HL-60 (cell line): ENCODE measurements around the gene SMIM13.

Experiments
- DNase-seq, 2 experiments: peaks; one replicate each; pipeline ENCODE4 v3.0.0-alpha.2; 2010 to 2020; ENCODE audit warnings: low read depth in 1 of 2, low spot score in 1 of 2
- H3K27ac ChIP-seq: fragments of 250-450 bp; sonication (Bioruptor Pico); replicated peaks from 2 replicates; pipeline ENCODE4 v1.5.1; 2020; ENCODE audit warnings: mild to moderate bottlenecking, moderate library complexity
- H3K27me3 ChIP-seq: fragments of 250-450 bp; sonication (Bioruptor Pico); 2 replicates; pipeline ENCODE4 v1.5.1; 2021; ENCODE audit warnings: mild to moderate bottlenecking, moderate library complexity; ENCODE audit not compliant: insufficient read depth, poor library complexity, severe bottlenecking
- H3K4me3 ChIP-seq: replicated peaks from 2 replicates; pipeline ENCODE4 v1.5.1; 2011; ENCODE audit warnings: mild to moderate bottlenecking, control low read depth, low read length; ENCODE audit not compliant: insufficient read depth
- GABPA ChIP-seq: IDR thresholded peaks from 2 replicates; pipeline ENCODE4 v1.6.1; 2012; ENCODE audit warnings: low read depth
- POLR2AphosphoS5 ChIP-seq: IDR thresholded peaks from 2 replicates; pipeline ENCODE4 v1.6.1; 2012; ENCODE audit warnings: low read depth
- SPI1 ChIP-seq: IDR thresholded peaks from 2 replicates; pipeline ENCODE4 v1.6.1; 2012; ENCODE audit warnings: low read depth, mild to moderate bottlenecking, borderline replicate concordance
- TF ChIP-seq, protein P1 (sequence below): IDR thresholded peaks from one replicate; pipeline ENCODE4 v1.5.1; 2011; ENCODE audit warnings: low read length, control low read depth, inconsistent platforms; ENCODE audit not compliant: insufficient read depth
- TF ChIP-seq, protein P2 (sequence below): IDR thresholded peaks from 2 replicates; pipeline ENCODE4 v1.6.1; 2012; ENCODE audit warnings: low read depth; ENCODE audit not compliant: insufficient replicate concordance

SMIM13 gene

DNA sequence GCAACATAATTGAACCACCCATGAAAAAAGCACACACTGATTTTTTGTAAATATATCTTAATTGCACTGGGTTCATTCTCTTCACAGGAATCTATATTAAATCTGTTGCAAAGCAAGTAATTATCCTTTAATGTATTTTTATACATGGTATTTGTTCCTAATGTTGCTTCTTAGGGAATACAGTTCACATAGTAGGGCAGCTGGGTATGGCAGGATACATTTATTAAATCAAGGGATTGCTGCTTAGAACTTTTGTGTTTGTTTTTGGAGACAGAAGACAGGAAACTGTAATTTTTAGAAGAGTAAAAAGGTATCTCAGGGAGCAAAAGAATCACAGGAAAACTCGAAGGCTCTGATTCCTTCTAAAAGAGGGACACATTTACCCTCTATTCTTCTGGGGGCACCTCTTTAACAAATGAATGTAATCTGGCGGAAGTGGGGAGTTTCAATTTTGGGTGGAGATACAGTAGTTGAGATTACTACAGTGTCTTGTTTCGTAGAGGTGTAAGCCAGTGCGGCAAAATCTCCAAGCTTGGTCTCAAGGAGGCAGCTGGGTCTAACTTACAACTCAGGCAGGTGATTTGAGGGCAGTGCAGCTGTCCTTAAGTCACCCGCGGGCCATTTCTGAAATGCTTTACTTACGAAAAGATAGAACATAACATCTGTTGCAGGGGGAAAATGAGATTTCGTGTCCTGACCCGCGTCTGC, 812 bp upstream of the SMIM13 start:
- Histone ChIP-seq H3K27ac (peak overlapping the region; percentile 96), H3K4me3 (peak overlapping the region; percentile 83), H3K27me3 (no peaks in the 10 kb centered on the region)
- TF ChIP-seq, protein P1, sequence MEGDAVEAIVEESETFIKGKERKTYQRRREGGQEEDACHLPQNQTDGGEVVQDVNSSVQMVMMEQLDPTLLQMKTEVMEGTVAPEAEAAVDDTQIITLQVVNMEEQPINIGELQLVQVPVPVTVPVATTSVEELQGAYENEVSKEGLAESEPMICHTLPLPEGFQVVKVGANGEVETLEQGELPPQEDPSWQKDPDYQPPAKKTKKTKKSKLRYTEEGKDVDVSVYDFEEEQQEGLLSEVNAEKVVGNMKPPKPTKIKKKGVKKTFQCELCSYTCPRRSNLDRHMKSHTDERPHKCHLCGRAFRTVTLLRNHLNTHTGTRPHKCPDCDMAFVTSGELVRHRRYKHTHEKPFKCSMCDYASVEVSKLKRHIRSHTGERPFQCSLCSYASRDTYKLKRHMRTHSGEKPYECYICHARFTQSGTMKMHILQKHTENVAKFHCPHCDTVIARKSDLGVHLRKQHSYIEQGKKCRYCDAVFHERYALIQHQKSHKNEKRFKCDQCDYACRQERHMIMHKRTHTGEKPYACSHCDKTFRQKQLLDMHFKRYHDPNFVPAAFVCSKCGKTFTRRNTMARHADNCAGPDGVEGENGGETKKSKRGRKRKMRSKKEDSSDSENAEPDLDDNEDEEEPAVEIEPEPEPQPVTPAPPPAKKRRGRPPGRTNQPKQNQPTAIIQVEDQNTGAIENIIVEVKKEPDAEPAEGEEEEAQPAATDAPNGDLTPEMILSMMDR: no peak
- TF ChIP-seq GABPA (no peak), POLR2AphosphoS5 (no peak), SPI1 (no peak)
- TF ChIP-seq, protein P2, sequence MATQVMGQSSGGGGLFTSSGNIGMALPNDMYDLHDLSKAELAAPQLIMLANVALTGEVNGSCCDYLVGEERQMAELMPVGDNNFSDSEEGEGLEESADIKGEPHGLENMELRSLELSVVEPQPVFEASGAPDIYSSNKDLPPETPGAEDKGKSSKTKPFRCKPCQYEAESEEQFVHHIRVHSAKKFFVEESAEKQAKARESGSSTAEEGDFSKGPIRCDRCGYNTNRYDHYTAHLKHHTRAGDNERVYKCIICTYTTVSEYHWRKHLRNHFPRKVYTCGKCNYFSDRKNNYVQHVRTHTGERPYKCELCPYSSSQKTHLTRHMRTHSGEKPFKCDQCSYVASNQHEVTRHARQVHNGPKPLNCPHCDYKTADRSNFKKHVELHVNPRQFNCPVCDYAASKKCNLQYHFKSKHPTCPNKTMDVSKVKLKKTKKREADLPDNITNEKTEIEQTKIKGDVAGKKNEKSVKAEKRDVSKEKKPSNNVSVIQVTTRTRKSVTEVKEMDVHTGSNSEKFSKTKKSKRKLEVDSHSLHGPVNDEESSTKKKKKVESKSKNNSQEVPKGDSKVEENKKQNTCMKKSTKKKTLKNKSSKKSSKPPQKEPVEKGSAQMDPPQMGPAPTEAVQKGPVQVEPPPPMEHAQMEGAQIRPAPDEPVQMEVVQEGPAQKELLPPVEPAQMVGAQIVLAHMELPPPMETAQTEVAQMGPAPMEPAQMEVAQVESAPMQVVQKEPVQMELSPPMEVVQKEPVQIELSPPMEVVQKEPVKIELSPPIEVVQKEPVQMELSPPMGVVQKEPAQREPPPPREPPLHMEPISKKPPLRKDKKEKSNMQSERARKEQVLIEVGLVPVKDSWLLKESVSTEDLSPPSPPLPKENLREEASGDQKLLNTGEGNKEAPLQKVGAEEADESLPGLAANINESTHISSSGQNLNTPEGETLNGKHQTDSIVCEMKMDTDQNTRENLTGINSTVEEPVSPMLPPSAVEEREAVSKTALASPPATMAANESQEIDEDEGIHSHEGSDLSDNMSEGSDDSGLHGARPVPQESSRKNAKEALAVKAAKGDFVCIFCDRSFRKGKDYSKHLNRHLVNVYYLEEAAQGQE: no peak
- DNase-seq: no peak

DNA sequence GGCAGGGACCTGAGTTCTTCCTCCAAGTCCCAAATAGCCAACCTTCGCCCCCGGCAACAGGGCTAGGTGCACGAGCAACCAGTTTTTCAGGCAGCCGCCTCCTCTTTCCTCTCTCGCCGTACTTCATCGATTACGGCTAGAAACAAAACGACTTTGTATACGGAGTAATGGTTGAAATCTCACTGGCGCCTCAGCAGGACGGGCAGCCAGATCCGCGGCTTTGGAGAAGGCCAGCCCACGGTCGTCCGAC, 333 bp upstream of the SMIM13 start:
- no peaks in the 10 kb centered on the region for H3K27me3 ChIP-seq
- peak overlapping the region; percentile 83 for H3K4me3 ChIP-seq
- TF ChIP-seq, protein P1: no peak
- TF ChIP-seq, protein P2: peak; percentile 45
- TF ChIP-seq POLR2AphosphoS5: no peak
- DNase-seq: no peak
- H3K27ac ChIP-seq: peak overlapping the region; percentile 96

DNA sequence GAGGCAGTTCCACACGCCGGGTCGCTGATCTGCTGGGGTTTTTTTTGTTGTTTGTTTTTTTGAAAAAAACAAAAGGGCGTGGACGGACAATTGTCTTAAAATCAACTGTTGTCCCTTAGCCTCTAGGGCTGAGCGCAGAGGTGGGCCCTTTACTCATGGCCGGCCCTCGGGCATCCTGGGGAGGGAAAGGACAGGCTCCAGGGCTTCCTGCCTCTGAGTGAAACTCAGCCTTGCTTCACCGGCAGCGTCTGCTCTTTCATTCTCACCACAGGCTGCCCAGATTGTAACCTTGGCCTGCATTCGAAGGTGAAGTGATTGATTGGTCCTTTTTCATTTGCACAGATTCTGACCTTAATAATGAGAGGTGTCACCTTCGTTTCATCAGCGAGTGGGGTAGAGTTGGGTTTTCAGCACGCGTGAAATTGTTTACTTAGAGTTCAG, 797 bp downstream of the SMIM13 start:
- TF ChIP-seq SPI1: no peak
- TF ChIP-seq, protein P2: no peak
- TF ChIP-seq POLR2AphosphoS5: no peak
- TF ChIP-seq GABPA: no peak
- TF ChIP-seq, protein P1: no peak
- Histone ChIP-seq H3K27ac (peak overlapping the region; percentile 96), H3K27me3 (no peaks in the 10 kb centered on the region), H3K4me3 (peak overlapping the region; percentile 83)
- DNase-seq: peak in 1 of 2 experiments; percentile 64
